ENCODE results near the gene PKDREJ. TPM values are rescaled to one million over a fixed set of nuclear protein-coding genes. Genes with fewer than 3 reads are reported as not detected.

Gene PKDREJ
- total RNA-seq, 2 experiments from 2014 or later, result not detected

DNA sequence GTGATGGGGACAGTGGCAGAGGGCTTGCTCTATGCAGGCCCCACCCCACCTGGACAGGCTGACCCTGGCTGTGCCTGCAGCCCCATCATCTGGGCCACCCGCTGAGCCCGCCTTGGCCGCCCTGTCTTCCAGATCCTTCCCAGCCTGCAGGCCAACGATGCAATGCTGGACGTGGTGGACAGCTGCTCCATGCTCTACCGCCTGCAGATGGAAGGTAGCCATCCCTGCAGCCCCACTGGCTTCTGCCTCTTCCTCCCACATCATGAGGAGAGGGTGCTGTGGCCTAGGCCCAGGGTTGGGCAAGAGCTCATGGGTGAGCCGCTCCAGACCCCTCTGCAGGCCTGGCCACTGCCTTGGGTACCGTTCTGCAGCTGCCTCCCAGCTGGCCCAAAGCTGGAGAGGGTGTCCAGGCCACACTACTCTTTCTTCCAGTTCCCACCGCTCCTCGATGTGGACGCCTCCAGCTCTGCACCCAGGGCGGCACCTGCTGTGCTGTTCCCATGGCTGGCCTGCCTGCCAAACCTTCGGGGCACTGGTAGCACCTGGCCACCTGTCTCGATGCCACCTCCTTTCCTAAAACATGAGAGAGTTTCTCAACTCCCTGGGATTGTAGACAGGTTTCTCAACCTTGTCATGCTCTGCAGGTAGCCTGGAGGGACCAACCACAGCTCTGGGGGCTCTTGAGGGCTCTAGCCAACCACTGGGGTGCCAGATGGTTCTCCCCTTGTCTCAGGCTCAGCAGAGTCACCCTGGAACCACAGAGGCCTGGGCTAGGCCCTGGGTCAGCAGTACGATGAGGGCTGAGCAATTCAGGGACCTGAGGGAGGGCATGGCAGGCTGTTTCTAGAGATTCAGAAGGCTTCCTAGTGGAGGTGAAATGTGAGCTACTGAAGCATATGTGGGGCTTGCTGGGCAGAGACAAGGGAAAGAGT, 24.1 kb upstream of the PKDREJ start:
- peaks cover 2% of the 10 kb centered on the region for H3K9me3 Mint-ChIP-seq
- no peak for DNase-seq
- H3K4me1 Mint-ChIP-seq, result peaks cover 35% of the 10 kb centered on the region
- CTCF ChIA-PET, result interaction anchor here (1.3 kb wide), 1 partner anchor 9 kb away, joined by 4 read pairs; the partner anchor contains the start of gene GTSE1
- POLR2A ChIA-PET, result interaction anchor here (0.9 to 3.6 kb wide), 6 partner anchors 9 to 39 kb away, joined by 3 to 25 read pairs (median 4); partner anchors contain the start of genes CDPF1 and GTSE1
- H3K36me3 Mint-ChIP-seq (ENCODE audit: low read depth), result peaks cover 51% of the 10 kb centered on the region
- no peaks in the 10 kb centered on the region for H3K27me3 Mint-ChIP-seq
- H3K27ac Mint-ChIP-seq, result peak overlapping the region; percentile 86
- H3K4me3 Mint-ChIP-seq, result peak overlapping the region; percentile 66

GRCh38 chr22:46286006-46286405, 22.9 kb upstream of the PKDREJ start:
- peaks cover 45% of the 10 kb centered on the region for H3K36me3 Mint-ChIP-seq (ENCODE audit: low read depth)
- ChIA-PET CTCF (no interaction called here), POLR2A (interaction anchor here (3.6 kb wide), 1 partner anchor 10 kb away, joined by 25 read pairs; the partner anchor contains the start of gene GTSE1)
- H3K4me3 Mint-ChIP-seq, result no peak overlapping the region
- H3K4me1 Mint-ChIP-seq, result peaks cover 38% of the 10 kb centered on the region
- H3K27ac Mint-ChIP-seq, result peak overlapping the region; percentile 4
- no peaks in the 10 kb centered on the region for H3K27me3 Mint-ChIP-seq
- no peak for DNase-seq
- no peaks in the 10 kb centered on the region for H3K9me3 Mint-ChIP-seq

- CTCF ChIA-PET, result no interaction called here
- Mint-ChIP-seq H3K4me1 (peaks cover 16% of the 10 kb centered on the region), H3K27me3 (no peaks in the 10 kb centered on the region), H3K27ac (peak overlapping the region; percentile 24), H3K9me3 (no peaks in the 10 kb centered on the region), H3K36me3 (ENCODE audit: low read depth) (peaks cover 38% of the 10 kb centered on the region), H3K4me3 (no peak overlapping the region)
- POLR2A ChIA-PET, result interaction anchor here (4.5 kb wide), 1 partner anchor 14 kb away, joined by 19 read pairs; the partner anchor contains the start of gene GTSE1
- DNase-seq, result no peak
These were observed 18.9 kb upstream of the PKDREJ start for GRCh38 chr22:46281866-46282678.

GRCh38 chr22:46280999-46281623, 18.0 kb upstream of the PKDREJ start:
- peaks cover 17% of the 10 kb centered on the region for H3K4me1 Mint-ChIP-seq
- H3K36me3 Mint-ChIP-seq (ENCODE audit: low read depth), result peaks cover 37% of the 10 kb centered on the region
- H3K27ac Mint-ChIP-seq, result peak overlapping the region; percentile 47
- ChIA-PET CTCF (interaction anchor here (0.6 kb wide), 1 partner anchor 52 kb away, joined by 3 read pairs; no protein-coding TSS in a partner anchor), POLR2A (interaction anchor here (0.8 to 4.5 kb wide), 5 partner anchors 11 to 130 kb away, joined by 3 to 19 read pairs (median 4); partner anchors contain the start of gene GTSE1)
- no peaks in the 10 kb centered on the region for H3K27me3 Mint-ChIP-seq
- no peak for DNase-seq
- no peak overlapping the region for H3K4me3 Mint-ChIP-seq
- H3K9me3 Mint-ChIP-seq, result no peaks in the 10 kb centered on the region

DNA sequence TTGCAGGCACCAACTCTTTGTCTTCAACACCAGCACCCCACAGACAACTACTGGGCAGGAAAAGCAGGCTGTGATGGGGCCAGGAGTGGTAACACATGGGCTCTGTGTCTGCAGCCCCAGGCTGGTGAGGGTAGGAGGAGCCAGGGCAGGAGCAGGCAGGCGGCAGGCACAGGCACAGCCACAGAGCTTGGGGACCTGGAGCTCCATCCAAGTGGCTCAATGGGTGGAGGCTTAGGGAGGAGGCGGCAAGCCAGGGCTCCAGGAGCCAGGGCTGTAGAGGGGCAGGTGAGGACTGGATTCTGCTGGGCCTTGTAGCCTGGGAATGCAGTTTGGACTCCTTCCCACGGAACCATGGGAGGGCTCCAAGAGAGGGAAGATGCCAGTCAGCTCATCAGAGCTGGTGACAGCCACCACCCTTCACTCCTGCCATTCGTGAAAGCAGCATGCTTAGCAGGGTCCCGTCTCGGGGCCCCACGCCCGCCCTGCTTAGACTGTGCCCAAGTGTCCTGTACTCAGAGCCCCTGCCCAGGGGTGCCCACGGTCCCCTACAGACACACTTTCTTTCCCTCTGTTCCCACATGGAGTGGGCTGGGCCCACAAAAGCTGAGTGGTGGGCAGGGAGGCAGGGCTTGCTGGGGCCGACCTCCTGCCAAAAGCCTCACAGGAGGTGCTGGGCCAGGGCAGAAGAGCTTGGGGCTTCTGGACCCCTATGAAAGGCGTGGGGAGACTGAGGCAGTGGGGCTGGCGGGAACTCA, 17.1 kb upstream of the PKDREJ start:
- H3K27me3 Mint-ChIP-seq, result no peaks in the 10 kb centered on the region
- no peak for DNase-seq
- H3K36me3 Mint-ChIP-seq (ENCODE audit: low read depth), result peaks cover 38% of the 10 kb centered on the region
- POLR2A ChIA-PET, result interaction anchor here (0.8 to 4.5 kb wide), 5 partner anchors 10 to 129 kb away, joined by 3 to 19 read pairs (median 4); partner anchors contain the start of gene GTSE1
- H3K9me3 Mint-ChIP-seq, result no peaks in the 10 kb centered on the region
- CTCF ChIA-PET, result no interaction called here
- no peak overlapping the region for H3K27ac Mint-ChIP-seq
- no peak overlapping the region for H3K4me3 Mint-ChIP-seq
- peaks cover 20% of the 10 kb centered on the region for H3K4me1 Mint-ChIP-seq

GRCh38 chr22:46278656-46279645, 15.8 kb upstream of the PKDREJ start:
- H3K4me1 Mint-ChIP-seq, result peaks cover 20% of the 10 kb centered on the region
- POLR2A ChIA-PET, result interaction anchor here (1.2 to 4.5 kb wide), 2 partner anchors 8 to 17 kb away, joined by 4 to 19 read pairs; partner anchors contain the start of gene GTSE1
- CTCF ChIA-PET, result no interaction called here
- peaks cover 39% of the 10 kb centered on the region for H3K36me3 Mint-ChIP-seq (ENCODE audit: low read depth)
- no peaks in the 10 kb centered on the region for H3K9me3 Mint-ChIP-seq
- H3K4me3 Mint-ChIP-seq, result no peak overlapping the region
- H3K27ac Mint-ChIP-seq, result no peak overlapping the region
- DNase-seq, result no peak
- H3K27me3 Mint-ChIP-seq, result no peaks in the 10 kb centered on the region

- H3K9me3 Mint-ChIP-seq, result no peaks in the 10 kb centered on the region
These were observed 13.4 kb upstream of the PKDREJ start for GRCh38 chr22:46276563-46276962.

GRCh38 chr22:46275455-46276122, 12.4 kb upstream of the PKDREJ start:
- no peak for DNase-seq
- H3K4me1 Mint-ChIP-seq, result peaks cover 11% of the 10 kb centered on the region
- POLR2A ChIA-PET, result interaction anchor here (0.7 to 2.0 kb wide), 2 partner anchors 20 to 25 kb away, joined by 3 to 6 read pairs; partner anchors contain the start of gene GTSE1
- CTCF ChIA-PET, result no interaction called here
- H3K27me3 Mint-ChIP-seq, result no peaks in the 10 kb centered on the region
- H3K9me3 Mint-ChIP-seq, result no peaks in the 10 kb centered on the region
- H3K4me3 Mint-ChIP-seq, result no peak overlapping the region
- H3K36me3 Mint-ChIP-seq (ENCODE audit: low read depth), result peaks cover 40% of the 10 kb centered on the region
- H3K27ac Mint-ChIP-seq, result no peak overlapping the region

More at GRCh38 chr22:46276563-46276962, 13.4 kb upstream of the PKDREJ start:
- no peak overlapping the region for H3K4me3 Mint-ChIP-seq
- peaks cover 43% of the 10 kb centered on the region for H3K36me3 Mint-ChIP-seq (ENCODE audit: low read depth)
- H3K27me3 Mint-ChIP-seq, result no peaks in the 10 kb centered on the region
- H3K27ac Mint-ChIP-seq, result no peak overlapping the region
- POLR2A ChIA-PET, result interaction anchor here (1.3 to 2.0 kb wide), 2 partner anchors 11 to 19 kb away, joined by 3 to 6 read pairs; partner anchors contain the start of gene GTSE1
- no peak for DNase-seq
- H3K4me1 Mint-ChIP-seq, result peaks cover 19% of the 10 kb centered on the region
- CTCF ChIA-PET, result interaction anchor here (0.8 to 1.5 kb wide), 3 partner anchors 9 to 26 kb away, joined by 3 to 5 read pairs (median 5); partner anchors contain the start of genes CDPF1, GTSE1 and TTC38

GRCh38 chr22:46274381-46274780, 11.2 kb upstream of the PKDREJ start:
- Mint-ChIP-seq H3K4me3 (no peak overlapping the region), H3K27ac (no peak overlapping the region), H3K9me3 (no peaks in the 10 kb centered on the region), H3K4me1 (peaks cover 14% of the 10 kb centered on the region), H3K36me3 (ENCODE audit: low read depth) (peaks cover 43% of the 10 kb centered on the region), H3K27me3 (no peaks in the 10 kb centered on the region)
- ChIA-PET POLR2A (no interaction called here), CTCF (no interaction called here)
- no peak for DNase-seq

GRCh38 chr22:46273432-46274148, 10.4 kb upstream of the PKDREJ start:
- POLR2A ChIA-PET, result no interaction called here
- H3K4me1 Mint-ChIP-seq, result peaks cover 19% of the 10 kb centered on the region
- H3K4me3 Mint-ChIP-seq, result no peak overlapping the region
- peaks cover 39% of the 10 kb centered on the region for H3K36me3 Mint-ChIP-seq (ENCODE audit: low read depth)
- no peak for DNase-seq
- CTCF ChIA-PET, result no interaction called here
- no peaks in the 10 kb centered on the region for H3K9me3 Mint-ChIP-seq
- no peaks in the 10 kb centered on the region for H3K27me3 Mint-ChIP-seq
- H3K27ac Mint-ChIP-seq, result no peak overlapping the region

Data from activated CD4-positive, alpha-beta memory T cell treated with anti-CD3 and anti-CD28 coated beads, Interleukin-2, amount 10 ng/mL, durations not matched to agents 7 days and 5 days (primary cell).